OCI-LY7 (cell line): ENCODE data around the gene RELN. TPM values are rescaled to one million over a fixed set of nuclear protein-coding genes. Genes with fewer than 3 reads are reported as not detected.

Experiments used
- BruUV-seq: library from RNA; stranded (reverse); fragments of 400-500 nt; replicated peaks from 2 replicates; lab custom pipeline; 2021; lab: Mats Ljungman, UMichigan
- CTCF ChIA-PET: fragments of 300-600 bp; sonication (Branson Sonifier 250); formaldehyde crosslinking; loops from one replicate; lab custom pipeline; 2022; ENCODE audit warnings: antibody characterized with exemption; ENCODE audit not compliant: unreplicated experiment; lab: Charles Lee
- POLR2A ChIA-PET: fragments of 300-600 bp; sonication (Branson Sonifier 250); formaldehyde crosslinking; loops from one replicate; lab custom pipeline; 2022; ENCODE audit warnings: antibody characterized with exemption; lab: Charles Lee
- DNase-seq: peaks from one replicate; pipeline ENCODE4 v3.0.0-alpha.2; 2015; ENCODE audit warnings: low spot score
- H2AFZ ChIP-seq: fragments of 200-600 bp; sonication (generic), shearing (Covaris generic); 2 replicates; pipeline ENCODE4 v1.6.1; 2014; ENCODE audit warnings: mild to moderate bottlenecking, antibody characterized with exemption, low read length, moderate library complexity
- H3K27ac ChIP-seq: fragments of 200-600 bp; sonication (generic); 2 replicates; pipeline ENCODE4 v1.5.1; 2014; ENCODE audit warnings: mixed run types, low read depth, mild to moderate bottlenecking, moderate library complexity, low read length, inconsistent platforms; ENCODE audit not compliant: poor library complexity, severe bottlenecking
- H3K36me3 ChIP-seq: fragments of 200-600 bp; sonication (generic); 2 replicates; pipeline ENCODE4 v1.6.1; 2014; ENCODE audit warnings: mild to moderate bottlenecking, antibody characterized with exemption, low read length, moderate library complexity, mixed read lengths; ENCODE audit not compliant: insufficient read depth
- H3K4me1 ChIP-seq: fragments of 200-600 bp; sonication (generic); 2 replicates; pipeline ENCODE4 v1.5.1; 2014; ENCODE audit warnings: mild to moderate bottlenecking, low read length; ENCODE audit not compliant: insufficient read depth, poor library complexity, severe bottlenecking
- H3K4me2 ChIP-seq: fragments of 200-600 bp; sonication (generic); 2 replicates; pipeline ENCODE4 v1.6.1; 2014; ENCODE audit warnings: mild to moderate bottlenecking, low read length
- H3K4me3 ChIP-seq: fragments of 200-600 bp; sonication (generic); 2 replicates; pipeline ENCODE4 v1.5.1; 2014; ENCODE audit warnings: mild to moderate bottlenecking, low read depth, low read length; ENCODE audit not compliant: poor library complexity, severe bottlenecking
- H3K79me2 ChIP-seq: fragments of 200-600 bp; sonication (generic); 2 replicates; pipeline ENCODE4 v1.6.1; 2016; ENCODE audit warnings: low read depth, mild to moderate bottlenecking, low read length, moderate library complexity, mixed read lengths; ENCODE audit not compliant: insufficient read depth
- H3K9me2 ChIP-seq: fragments of 200-600 bp; sonication (generic); 2 replicates; pipeline ENCODE4 v1.6.1; 2016; ENCODE audit warnings: mild to moderate bottlenecking, low read length, mixed read lengths; ENCODE audit not compliant: insufficient read depth
- H3K9me3 ChIP-seq: fragments of 200-600 bp; sonication (generic); 2 replicates; pipeline ENCODE4 v1.6.1; 2014; ENCODE audit warnings: mild to moderate bottlenecking, mixed run types, low read length, mixed read lengths
- H4K20me1 ChIP-seq: fragments of 200-600 bp; sonication (generic); 2 replicates; pipeline ENCODE4 v1.6.1; 2014; ENCODE audit warnings: mild to moderate bottlenecking, antibody characterized with exemption, low read length, moderate library complexity, mixed read lengths; ENCODE audit not compliant: insufficient read depth
- EZH2phosphoT487 ChIP-seq: fragments of 200-600 bp; sonication (generic); IDR thresholded peaks from 2 replicates; pipeline ENCODE4 v1.6.1; 2018; ENCODE audit warnings: low read depth, borderline replicate concordance, mild to moderate bottlenecking, mixed run types, antibody characterized with exemption, low read length, moderate library complexity, mixed read lengths
- intact Hi-C: fragments of 100-400 bp; cut with micrococcal nuclease; formaldehyde crosslinking; loops from one replicate; pipeline ENCODE4 v1.10.0; 2022; ENCODE audit not compliant: unreplicated experiment
- total RNA-seq, 2 experiments: library from RNA; depleted of rRNA in 1 of 2; stranded (reverse); fragments of >200 nt in 1 of 2; shearing (Covaris generic) in 1 of 2; gene quantifications; 2 replicates each; pipeline ENCODE4 v1.2.3, GENCODE V29; 2014 to 2022
- TF ChIP-seq, protein P1 (sequence below): fragments of 200-600 bp; sonication (generic); conservative IDR thresholded peaks from 2 replicates; pipeline ENCODE4 v1.5.1; 2014; ENCODE audit warnings: mild to moderate bottlenecking, antibody characterized with exemption, low read length, moderate library complexity, mixed read lengths

Gene RELN
- total RNA-seq, 2 experiments from 2014 or later, result not detected

DNA sequence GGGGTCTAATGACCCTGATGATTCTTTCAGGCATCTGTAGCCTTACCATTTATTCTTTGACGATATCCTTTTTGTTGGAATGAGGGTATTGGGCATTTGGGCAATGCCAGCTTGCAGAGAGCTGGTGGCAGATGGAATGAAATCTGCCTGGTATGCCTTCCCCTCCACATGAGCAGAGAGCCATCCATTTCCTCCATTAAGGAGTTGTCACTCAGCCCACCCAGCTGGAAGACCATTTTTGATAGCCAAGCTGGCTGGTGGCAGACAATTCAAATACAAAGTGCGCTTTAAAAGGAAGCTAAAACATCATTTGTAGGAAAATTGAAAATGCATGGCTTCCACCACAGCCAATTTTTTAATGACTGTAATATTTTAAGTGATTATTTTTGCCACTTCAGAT is 303.4 kb downstream of the RELN start:
- no peak for DNase-seq
- Histone ChIP-seq H4K20me1 (no peaks in the 10 kb centered on the region), H3K27ac (no peak overlapping the region), H3K4me3 (no peak overlapping the region), H3K36me3 (no peaks in the 10 kb centered on the region), H3K4me2 (no peak overlapping the region), H3K79me2 (no peaks in the 10 kb centered on the region), H3K4me1 (no peaks in the 10 kb centered on the region), H2AFZ (no peak overlapping the region), H3K9me2 (no peaks in the 10 kb centered on the region), H3K9me3 (no peaks in the 10 kb centered on the region)
- no TSS peak for BruUV-seq
- CTCF ChIA-PET, result no interaction called here
- intact Hi-C loops, result no loop called here
- no peak for TF ChIP-seq EZH2phosphoT487
- TF ChIP-seq, protein P1, sequence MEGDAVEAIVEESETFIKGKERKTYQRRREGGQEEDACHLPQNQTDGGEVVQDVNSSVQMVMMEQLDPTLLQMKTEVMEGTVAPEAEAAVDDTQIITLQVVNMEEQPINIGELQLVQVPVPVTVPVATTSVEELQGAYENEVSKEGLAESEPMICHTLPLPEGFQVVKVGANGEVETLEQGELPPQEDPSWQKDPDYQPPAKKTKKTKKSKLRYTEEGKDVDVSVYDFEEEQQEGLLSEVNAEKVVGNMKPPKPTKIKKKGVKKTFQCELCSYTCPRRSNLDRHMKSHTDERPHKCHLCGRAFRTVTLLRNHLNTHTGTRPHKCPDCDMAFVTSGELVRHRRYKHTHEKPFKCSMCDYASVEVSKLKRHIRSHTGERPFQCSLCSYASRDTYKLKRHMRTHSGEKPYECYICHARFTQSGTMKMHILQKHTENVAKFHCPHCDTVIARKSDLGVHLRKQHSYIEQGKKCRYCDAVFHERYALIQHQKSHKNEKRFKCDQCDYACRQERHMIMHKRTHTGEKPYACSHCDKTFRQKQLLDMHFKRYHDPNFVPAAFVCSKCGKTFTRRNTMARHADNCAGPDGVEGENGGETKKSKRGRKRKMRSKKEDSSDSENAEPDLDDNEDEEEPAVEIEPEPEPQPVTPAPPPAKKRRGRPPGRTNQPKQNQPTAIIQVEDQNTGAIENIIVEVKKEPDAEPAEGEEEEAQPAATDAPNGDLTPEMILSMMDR, result no peak
- POLR2A ChIA-PET, result no interaction called here

DNA sequence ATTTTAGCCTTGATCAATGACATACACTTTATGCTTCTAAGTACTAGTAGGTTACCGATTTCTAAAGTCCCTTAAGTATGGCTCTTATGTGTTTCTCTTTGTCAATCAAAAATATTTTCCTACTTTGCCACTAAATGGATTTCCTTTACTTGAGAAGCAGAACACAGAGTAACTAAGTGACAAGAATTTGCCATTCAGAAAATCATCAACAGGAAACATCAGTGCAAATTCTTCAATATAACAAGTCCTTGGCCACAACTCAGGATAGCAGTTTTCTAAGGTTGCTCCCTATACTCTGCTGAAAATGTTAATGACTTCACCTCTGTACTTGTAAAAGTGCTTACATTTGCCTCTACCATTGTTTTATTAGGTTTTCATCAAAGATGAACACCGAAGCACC is 303.8 kb downstream of the RELN start:
- no peaks in the 10 kb centered on the region for H3K79me2 ChIP-seq
- H4K20me1 ChIP-seq, result no peaks in the 10 kb centered on the region
- intact Hi-C loops, result no loop called here
- H3K4me3 ChIP-seq, result no peak overlapping the region
- BruUV-seq, result no TSS peak
- H3K4me1 ChIP-seq, result no peaks in the 10 kb centered on the region
- no peak overlapping the region for H3K27ac ChIP-seq
- ChIA-PET POLR2A (no interaction called here), CTCF (no interaction called here)
- no peaks in the 10 kb centered on the region for H3K9me3 ChIP-seq
- DNase-seq, result no peak
- no peaks in the 10 kb centered on the region for H3K36me3 ChIP-seq
- no peak overlapping the region for H2AFZ ChIP-seq
- H3K4me2 ChIP-seq, result no peak overlapping the region
- TF ChIP-seq EZH2phosphoT487, result no peak
- TF ChIP-seq, protein P1, result no peak
- no peaks in the 10 kb centered on the region for H3K9me2 ChIP-seq

DNA sequence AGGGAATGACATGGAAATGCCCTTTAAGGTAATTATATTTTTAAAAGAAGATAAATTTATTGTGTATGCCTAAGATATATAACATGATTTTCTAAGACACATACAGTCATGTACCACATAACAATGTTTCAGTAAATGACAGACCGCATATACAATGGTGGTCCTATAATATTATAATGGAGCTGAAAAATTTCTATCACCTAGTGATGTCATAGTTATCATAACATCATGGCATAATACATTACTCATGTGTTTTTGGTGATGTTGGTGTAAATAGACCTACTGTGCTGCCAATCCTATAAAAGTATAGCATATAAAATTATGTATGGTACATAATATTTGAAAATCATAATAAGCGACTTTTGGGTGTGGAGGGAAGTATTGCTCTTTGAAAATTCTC is 306.1 kb downstream of the RELN start:
- Histone ChIP-seq H3K9me2 (no peaks in the 10 kb centered on the region), H3K9me3 (no peaks in the 10 kb centered on the region), H3K36me3 (no peaks in the 10 kb centered on the region), H3K79me2 (no peaks in the 10 kb centered on the region), H3K27ac (no peak overlapping the region), H2AFZ (no peak overlapping the region), H3K4me2 (no peak overlapping the region), H3K4me1 (no peaks in the 10 kb centered on the region), H4K20me1 (no peaks in the 10 kb centered on the region), H3K4me3 (no peak overlapping the region)
- ChIA-PET CTCF (no interaction called here), POLR2A (no interaction called here)
- BruUV-seq, result no TSS peak
- TF ChIP-seq, protein P1, result no peak
- TF ChIP-seq EZH2phosphoT487, result no peak
- DNase-seq, result no peak
- intact Hi-C loops, result no loop called here
